Measurements from ENCODE around the gene ADAMTS17.

The ADAMTS17 gene

DNA sequence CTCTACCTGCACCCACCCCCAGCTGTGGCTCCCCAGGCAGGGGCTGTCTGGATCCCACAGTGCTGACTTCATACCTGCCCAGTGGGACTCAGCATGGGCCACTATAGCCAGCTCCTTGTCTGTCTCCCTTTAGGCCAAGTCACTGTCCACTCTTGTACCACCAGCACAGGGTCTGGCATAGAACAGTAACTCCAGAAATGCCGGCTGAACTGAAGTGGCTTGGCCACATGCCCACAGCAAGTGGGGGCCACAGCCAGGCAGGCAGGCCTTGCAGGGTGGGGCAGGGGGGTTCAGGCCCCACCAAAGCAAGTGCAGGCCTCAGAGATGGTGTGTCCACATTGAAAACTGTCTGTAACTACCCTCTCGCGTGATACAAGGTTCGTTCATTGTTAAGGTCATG lies 355.9 kb downstream of the ADAMTS17 start:
- Histone ChIP-seq H2AFZ (ENCODE audit: low read depth, low read length) (no peak overlapping the region), H3K4me2 (ENCODE audit: low read length) (no peak overlapping the region), H3K27ac (ENCODE audit: low read length) (no peak overlapping the region), H3K9ac (ENCODE audit: low read length) (no peak overlapping the region), H3K9me3 (ENCODE audit: insufficient read depth, low read length) (no peaks in the 10 kb centered on the region), H3K36me3 (replicated peaks; ENCODE audit: low read depth, low read length) (no peaks in the 10 kb centered on the region), H3K27me3 (ENCODE audit: low read depth, low read length) (peaks cover 4% of the 10 kb centered on the region; the same call in 1 of the 2 replicates), H3K4me3 (ENCODE audit: low read length) (no peak overlapping the region), H4K20me1 (ENCODE audit: insufficient read depth, low read length) (no peaks in the 10 kb centered on the region), H3K4me1 (ENCODE audit: low read length) (no peaks in the 10 kb centered on the region), H3K79me2 (ENCODE audit: low read length) (no peaks in the 10 kb centered on the region)
- no peak for TF ChIP-seq EZH2phosphoT487 (IDR thresholded peaks at IDR 0.05; ENCODE audit: low read depth)
- TF ChIP-seq, protein P1, sequence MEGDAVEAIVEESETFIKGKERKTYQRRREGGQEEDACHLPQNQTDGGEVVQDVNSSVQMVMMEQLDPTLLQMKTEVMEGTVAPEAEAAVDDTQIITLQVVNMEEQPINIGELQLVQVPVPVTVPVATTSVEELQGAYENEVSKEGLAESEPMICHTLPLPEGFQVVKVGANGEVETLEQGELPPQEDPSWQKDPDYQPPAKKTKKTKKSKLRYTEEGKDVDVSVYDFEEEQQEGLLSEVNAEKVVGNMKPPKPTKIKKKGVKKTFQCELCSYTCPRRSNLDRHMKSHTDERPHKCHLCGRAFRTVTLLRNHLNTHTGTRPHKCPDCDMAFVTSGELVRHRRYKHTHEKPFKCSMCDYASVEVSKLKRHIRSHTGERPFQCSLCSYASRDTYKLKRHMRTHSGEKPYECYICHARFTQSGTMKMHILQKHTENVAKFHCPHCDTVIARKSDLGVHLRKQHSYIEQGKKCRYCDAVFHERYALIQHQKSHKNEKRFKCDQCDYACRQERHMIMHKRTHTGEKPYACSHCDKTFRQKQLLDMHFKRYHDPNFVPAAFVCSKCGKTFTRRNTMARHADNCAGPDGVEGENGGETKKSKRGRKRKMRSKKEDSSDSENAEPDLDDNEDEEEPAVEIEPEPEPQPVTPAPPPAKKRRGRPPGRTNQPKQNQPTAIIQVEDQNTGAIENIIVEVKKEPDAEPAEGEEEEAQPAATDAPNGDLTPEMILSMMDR (IDR thresholded peaks at IDR 0.05; ENCODE audit: low read depth, low read length): no peak

DNA sequence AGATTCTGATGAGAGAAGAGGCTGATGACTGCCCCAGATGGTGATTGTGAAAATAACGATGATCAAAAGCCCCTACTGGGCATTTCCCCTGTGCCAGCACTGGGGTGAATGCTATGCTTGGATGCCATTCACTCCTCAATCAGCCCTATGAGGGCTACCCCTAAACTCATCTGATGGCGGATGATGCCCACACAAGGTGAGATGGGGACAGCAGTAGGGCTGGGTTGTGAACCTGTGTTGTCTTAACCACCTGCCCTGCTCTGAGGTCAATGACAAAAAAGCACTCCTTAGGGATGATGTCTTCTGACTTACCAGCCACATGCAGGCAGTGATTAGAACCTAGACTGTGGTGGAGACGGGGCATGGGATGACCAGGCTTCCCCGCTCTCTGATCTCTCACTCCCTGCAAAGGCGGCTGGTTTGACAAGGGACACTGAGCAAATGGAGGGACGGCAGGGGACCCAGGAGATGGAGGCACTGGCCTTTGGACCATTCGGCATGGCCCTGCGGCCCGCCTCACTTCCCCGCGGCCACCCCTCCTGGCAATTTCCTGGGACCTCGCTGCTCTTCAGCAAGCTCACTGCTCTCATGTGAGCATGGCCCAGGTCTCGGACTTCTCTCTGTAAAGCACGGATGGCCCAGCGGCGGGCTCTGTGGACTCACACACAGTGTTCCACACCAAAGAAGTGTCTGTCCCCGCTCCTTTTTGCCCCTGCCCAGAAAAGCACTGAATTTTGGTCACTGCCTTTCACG lies 357.1 kb downstream of the ADAMTS17 start:
- H3K9me3 ChIP-seq (ENCODE audit: insufficient read depth, low read length): no peaks in the 10 kb centered on the region
- TF ChIP-seq, protein P1 (IDR thresholded peaks at IDR 0.05; ENCODE audit: low read depth, low read length): no peak
- no peak for TF ChIP-seq EZH2phosphoT487 (IDR thresholded peaks at IDR 0.05; ENCODE audit: low read depth)
- no peak overlapping the region for H3K4me2 ChIP-seq (ENCODE audit: low read length)
- H3K4me3 ChIP-seq (ENCODE audit: low read length): no peak overlapping the region
- no peaks in the 10 kb centered on the region for H4K20me1 ChIP-seq (ENCODE audit: insufficient read depth, low read length)
- H3K27me3 ChIP-seq (ENCODE audit: low read depth, low read length): peaks cover 4% of the 10 kb centered on the region; the same call in 1 of the 2 replicates
- H3K9ac ChIP-seq (ENCODE audit: low read length): no peak overlapping the region
- H3K4me1 ChIP-seq (ENCODE audit: low read length): no peaks in the 10 kb centered on the region
- no peaks in the 10 kb centered on the region for H3K36me3 ChIP-seq (replicated peaks; ENCODE audit: low read depth, low read length)
- no peak overlapping the region for H3K27ac ChIP-seq (ENCODE audit: low read length)
- no peaks in the 10 kb centered on the region for H3K79me2 ChIP-seq (ENCODE audit: low read length)
- H2AFZ ChIP-seq (ENCODE audit: low read depth, low read length): no peak overlapping the region

DNA sequence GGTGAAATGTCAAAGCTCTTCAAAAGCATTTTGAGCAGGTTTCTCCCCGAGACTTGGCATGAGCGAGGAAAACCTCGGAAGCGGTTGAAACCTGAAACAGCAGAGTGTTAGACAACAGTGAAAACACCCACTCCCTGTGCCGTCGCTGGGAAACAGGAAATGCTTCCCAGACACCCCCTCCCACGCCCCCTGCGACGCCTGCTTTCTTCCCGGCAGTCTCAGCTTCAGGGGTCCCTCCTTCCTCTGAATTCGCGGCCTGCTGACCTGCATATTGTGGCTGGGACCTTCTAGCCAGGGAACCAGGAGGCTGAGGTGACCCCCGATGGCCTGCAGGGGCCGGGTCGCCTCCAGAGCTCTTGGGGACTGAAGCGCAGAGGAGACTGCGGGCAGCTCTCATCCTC lies 357.9 kb downstream of the ADAMTS17 start:
- H3K9ac ChIP-seq (ENCODE audit: low read length): no peak overlapping the region
- no peaks in the 10 kb centered on the region for H3K4me1 ChIP-seq (ENCODE audit: low read length)
- TF ChIP-seq EZH2phosphoT487 (IDR thresholded peaks at IDR 0.05; ENCODE audit: low read depth): no peak
- TF ChIP-seq, protein P1 (IDR thresholded peaks at IDR 0.05; ENCODE audit: low read depth, low read length): no peak
- H2AFZ ChIP-seq (ENCODE audit: low read depth, low read length): no peak overlapping the region
- no peak overlapping the region for H3K4me3 ChIP-seq (ENCODE audit: low read length)
- no peaks in the 10 kb centered on the region for H3K36me3 ChIP-seq (replicated peaks; ENCODE audit: low read depth, low read length)
- H4K20me1 ChIP-seq (ENCODE audit: insufficient read depth, low read length): no peaks in the 10 kb centered on the region
- no peaks in the 10 kb centered on the region for H3K79me2 ChIP-seq (ENCODE audit: low read length)
- H3K27me3 ChIP-seq (ENCODE audit: low read depth, low read length): peaks cover 4% of the 10 kb centered on the region; the same call in 1 of the 2 replicates
- no peak overlapping the region for H3K27ac ChIP-seq (ENCODE audit: low read length)
- no peaks in the 10 kb centered on the region for H3K9me3 ChIP-seq (ENCODE audit: insufficient read depth, low read length)
- no peak overlapping the region for H3K4me2 ChIP-seq (ENCODE audit: low read length)

DNA sequence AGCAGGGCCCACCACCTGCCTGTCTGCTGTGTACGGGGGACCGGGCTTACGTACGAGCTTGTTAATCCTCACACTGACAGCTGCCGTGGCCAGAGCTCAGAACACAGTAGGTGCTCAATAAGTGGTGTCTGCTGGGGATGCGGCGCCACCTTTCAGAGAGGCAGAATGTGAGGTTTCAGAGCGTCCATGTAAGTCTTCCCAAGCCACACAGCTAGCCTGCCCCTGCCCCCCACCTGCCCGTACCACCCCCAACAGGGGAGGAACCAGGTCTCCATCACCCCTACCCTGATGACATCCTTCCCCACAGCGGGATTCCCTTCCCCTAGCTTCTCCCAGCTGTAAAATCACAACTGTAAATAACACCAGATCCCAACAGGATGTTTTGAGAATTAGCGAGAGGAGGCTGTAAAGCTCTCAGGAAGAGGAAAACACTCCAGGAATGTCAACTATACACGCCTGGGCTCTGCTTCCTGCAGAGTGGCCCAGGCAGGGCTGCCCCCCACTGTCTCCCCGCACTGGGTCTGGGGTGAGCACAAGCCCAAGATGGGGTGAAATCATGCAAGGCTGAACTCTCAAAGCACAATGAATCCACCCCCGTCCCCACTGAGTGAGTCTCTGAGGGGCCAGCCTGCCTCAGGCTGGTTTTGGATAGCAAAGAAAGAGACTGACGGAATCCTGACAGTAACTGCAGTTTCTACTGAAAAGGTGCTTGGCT lies 358.4 kb downstream of the ADAMTS17 start:
- no peaks in the 10 kb centered on the region for H4K20me1 ChIP-seq (ENCODE audit: insufficient read depth, low read length)
- no peak overlapping the region for H2AFZ ChIP-seq (ENCODE audit: low read depth, low read length)
- H3K9me3 ChIP-seq (ENCODE audit: insufficient read depth, low read length): no peaks in the 10 kb centered on the region
- H3K9ac ChIP-seq (ENCODE audit: low read length): no peak overlapping the region
- TF ChIP-seq, protein P1 (IDR thresholded peaks at IDR 0.05; ENCODE audit: low read depth, low read length): no peak
- no peak for TF ChIP-seq EZH2phosphoT487 (IDR thresholded peaks at IDR 0.05; ENCODE audit: low read depth)
- no peak overlapping the region for H3K27ac ChIP-seq (ENCODE audit: low read length)
- H3K27me3 ChIP-seq (ENCODE audit: low read depth, low read length): peaks cover 4% of the 10 kb centered on the region; the same call in 1 of the 2 replicates
- H3K79me2 ChIP-seq (ENCODE audit: low read length): no peaks in the 10 kb centered on the region
- H3K4me3 ChIP-seq (ENCODE audit: low read length): no peak overlapping the region
- no peaks in the 10 kb centered on the region for H3K4me1 ChIP-seq (ENCODE audit: low read length)
- H3K36me3 ChIP-seq (replicated peaks; ENCODE audit: low read depth, low read length): no peaks in the 10 kb centered on the region
- no peak overlapping the region for H3K4me2 ChIP-seq (ENCODE audit: low read length)

Data from OCI-LY3 (cell line).